ENCODE results near the gene XRCC3.

Gene XRCC3

GRCh38 chr14:103715052-103716000, at the start of gene XRCC3, which contains the start of gene ZFYVE21:
XRCC3 (minus strand) TSS chr14:103715451; CDS start chr14:103711087, 4,364 bp downstream.
ZFYVE21 (plus strand) TSS chr14:103715810; CDS start chr14:103715842, 32 bp downstream.
- DNase-seq: peak; percentile 97 to 100 (median 99)
- intact Hi-C loops (cut with DNase I): loop anchor here (10.0 kb wide), 1 partner anchor 141 kb away; no protein-coding TSS in a partner anchor

- DNase-seq: no peak
- intact Hi-C loops (cut with DNase I): no loop called here
Measured at GRCh38 chr14:103763730-103764488, 48.7 kb upstream of the XRCC3 start.

- no peak for DNase-seq
- intact Hi-C loops (cut with DNase I): no loop called here
Measured at GRCh38 chr14:103762541-103762940, 47.3 kb upstream of the XRCC3 start.

GRCh38 chr14:103762036-103762435, 46.8 kb upstream of the XRCC3 start:
- intact Hi-C loops (cut with DNase I): no loop called here
- no peak for DNase-seq

GRCh38 chr14:103758059-103758776, 43.0 kb upstream of the XRCC3 start:
- no peak for DNase-seq
- intact Hi-C loops (cut with DNase I): no loop called here

- intact Hi-C loops (cut with DNase I): no loop called here
- no peak for DNase-seq
Measured at GRCh38 chr14:103755060-103755459, 39.8 kb upstream of the XRCC3 start.

- DNase-seq: peak in 1 of 10 donors; percentile 31
Measured at GRCh38 chr14:103753774-103754173, 38.5 kb upstream of the XRCC3 start.

GRCh38 chr14:103749860-103750259, 34.6 kb upstream of the XRCC3 start:
- no peak for DNase-seq
- intact Hi-C loops (cut with DNase I): no loop called here

More at GRCh38 chr14:103753774-103754173, 38.5 kb upstream of the XRCC3 start:
- intact Hi-C loops (cut with DNase I): no loop called here

GRCh38 chr14:103749452-103749851, 34.2 kb upstream of the XRCC3 start:
- peak in 1 of 10 donors; percentile 10 for DNase-seq
- intact Hi-C loops (cut with DNase I): no loop called here

- intact Hi-C loops (cut with DNase I): no loop called here
- DNase-seq: peak in 1 of 10 donors; percentile 79
Measured at GRCh38 chr14:103748534-103748857, 33.2 kb upstream of the XRCC3 start.

- peak in 4 of 10 donors; percentile 58 to 91 (median 88) for DNase-seq
- intact Hi-C loops (cut with DNase I): no loop called here
Measured at GRCh38 chr14:103746701-103747100, 31.4 kb upstream of the XRCC3 start.

GRCh38 chr14:103745424-103745823, 30.2 kb upstream of the XRCC3 start:
- intact Hi-C loops (cut with DNase I): no loop called here
- peak in 1 of 10 donors; percentile 29 for DNase-seq

- intact Hi-C loops (cut with DNase I): no loop called here
- peak in 1 of 10 donors; percentile 62 for DNase-seq
Measured at GRCh38 chr14:103744621-103745395, 29.6 kb upstream of the XRCC3 start.

GRCh38 chr14:103743691-103744090, 28.4 kb upstream of the XRCC3 start:
- DNase-seq: peak in 1 of 10 donors; percentile 65
- intact Hi-C loops (cut with DNase I): no loop called here

- intact Hi-C loops (cut with DNase I): no loop called here
- peak in 2 of 10 donors; percentile 44 to 53 for DNase-seq
Measured at GRCh38 chr14:103742499-103743255, 27.4 kb upstream of the XRCC3 start.

GRCh38 chr14:103741876-103742275, 26.6 kb upstream of the XRCC3 start:
- intact Hi-C loops (cut with DNase I): no loop called here
- DNase-seq: peak in 2 of 10 donors; percentile 49 to 68

- DNase-seq: peak in 2 of 10 donors; percentile 61 to 81
- intact Hi-C loops (cut with DNase I): no loop called here
Measured at GRCh38 chr14:103740991-103741689, 25.9 kb upstream of the XRCC3 start.

- intact Hi-C loops (cut with DNase I): no loop called here
- DNase-seq: peak in 2 of 10 donors; percentile 80
Measured at GRCh38 chr14:103739793-103740501, 24.7 kb upstream of the XRCC3 start.

Data from posterior cingulate gyrus (tissue), 11 donors.